Measurements from ENCODE around the gene OLFM1. TPM values are rescaled to one million over a fixed set of nuclear protein-coding genes. Genes with fewer than 3 reads are reported as not detected.

Gene OLFM1
- polyA plus RNA-seq, 1 donor (not counting 4 experiments of a cell fraction or from before 2014, with no cell fraction given): 0.25 TPM

GRCh38 chr9:135131488-135131887 is 44.0 kb downstream of the OLFM1 start:
- Histone ChIP-seq H3K36me3 (ENCODE audit: control insufficient read depth in 2 of 2, extremely low read depth in 1 of 2, insufficient read depth in 2 of 2, low read length in 2 of 2) (no peaks in the 10 kb centered on the region), H3K9ac (ENCODE audit: control insufficient read depth, extremely low read depth, insufficient read depth, low read length) (no peak overlapping the region), H3K4me2 (ENCODE audit: control insufficient read depth, extremely low read depth, insufficient read depth, low read depth, low read length) (no peak overlapping the region), H3K79me2 (ENCODE audit: control insufficient read depth, insufficient read depth, low read length) (no peaks in the 10 kb centered on the region), H3K4me1 (ENCODE audit: control insufficient read depth, extremely low read depth, insufficient read depth, low read length) (peaks cover 7% of the 10 kb centered on the region), H3K4me3 (ENCODE audit: control insufficient read depth in 2 of 3, extremely low read depth in 1 of 3, insufficient read depth in 2 of 3, low read depth in 1 of 3, low read length in 3 of 3) (no peak overlapping the region), H2AFZ (ENCODE audit: control insufficient read depth, low read length) (no peak overlapping the region), H3K27me3 (ENCODE audit: control insufficient read depth, extremely low read depth, insufficient read depth, low read length) (no peaks in the 10 kb centered on the region), H4K20me1 (ENCODE audit: control insufficient read depth, extremely low read depth, insufficient read depth, low read length) (no peaks in the 10 kb centered on the region), H3K9me1 (ENCODE audit: control insufficient read depth, extremely low read depth, insufficient read depth, low read length) (no peaks in the 10 kb centered on the region), H3K27ac (ENCODE audit: control insufficient read depth, insufficient read depth, low read length) (no peak overlapping the region), H3K9me3 (ENCODE audit: control insufficient read depth, low read depth, low read length) (peaks cover 2% of the 10 kb centered on the region)
- dilution Hi-C loops (cut with MboI; ENCODE audit: extremely low pct_ligation_motif_present, low sequenced_read_pairs): no loop called here
- FAIRE-seq (no peak), DNase-seq (ENCODE audit: low read depth, low spot score) (no peak)
- TF ChIP-seq CTCF (optimal IDR thresholded peaks at IDR 0.05 in 1 of 3, IDR thresholded peaks at IDR 0.05 in 1 of 3, conservative IDR thresholded peaks at IDR 0.05 in 1 of 3; ENCODE audit: extremely low read depth in 1 of 3, insufficient read depth in 2 of 3, low read length in 3 of 3) (no peak), EZH2 (IDR thresholded peaks at IDR 0.05; ENCODE audit: low read length) (no peak)

GRCh38 chr9:135132008-135132407 is 44.5 kb downstream of the OLFM1 start:
- FAIRE-seq: no peak
- H3K9ac ChIP-seq (ENCODE audit: control insufficient read depth, extremely low read depth, insufficient read depth, low read length): no peak overlapping the region
- H3K4me2 ChIP-seq (ENCODE audit: control insufficient read depth, extremely low read depth, insufficient read depth, low read depth, low read length): no peak overlapping the region
- H3K4me1 ChIP-seq (ENCODE audit: control insufficient read depth, extremely low read depth, insufficient read depth, low read length): peaks cover 4% of the 10 kb centered on the region
- no peak overlapping the region for H3K4me3 ChIP-seq (ENCODE audit: control insufficient read depth in 2 of 3, extremely low read depth in 1 of 3, insufficient read depth in 2 of 3, low read depth in 1 of 3, low read length in 3 of 3)
- no peak overlapping the region for H3K27ac ChIP-seq (ENCODE audit: control insufficient read depth, insufficient read depth, low read length)
- H4K20me1 ChIP-seq (ENCODE audit: control insufficient read depth, extremely low read depth, insufficient read depth, low read length): no peaks in the 10 kb centered on the region
- no peaks in the 10 kb centered on the region for H3K9me1 ChIP-seq (ENCODE audit: control insufficient read depth, extremely low read depth, insufficient read depth, low read length)
- no peak for TF ChIP-seq CTCF (optimal IDR thresholded peaks at IDR 0.05 in 1 of 3, IDR thresholded peaks at IDR 0.05 in 1 of 3, conservative IDR thresholded peaks at IDR 0.05 in 1 of 3; ENCODE audit: extremely low read depth in 1 of 3, insufficient read depth in 2 of 3, low read length in 3 of 3)
- TF ChIP-seq EZH2 (IDR thresholded peaks at IDR 0.05; ENCODE audit: low read length): no peak
- H3K79me2 ChIP-seq (ENCODE audit: control insufficient read depth, insufficient read depth, low read length): no peaks in the 10 kb centered on the region
- DNase-seq (ENCODE audit: low read depth, low spot score): no peak
- dilution Hi-C loops (cut with MboI; ENCODE audit: extremely low pct_ligation_motif_present, low sequenced_read_pairs): no loop called here
- H3K27me3 ChIP-seq (ENCODE audit: control insufficient read depth, extremely low read depth, insufficient read depth, low read length): no peaks in the 10 kb centered on the region
- H2AFZ ChIP-seq (ENCODE audit: control insufficient read depth, low read length): no peak overlapping the region
- no peaks in the 10 kb centered on the region for H3K9me3 ChIP-seq (ENCODE audit: control insufficient read depth, low read depth, low read length)
- H3K36me3 ChIP-seq (ENCODE audit: control insufficient read depth in 2 of 2, extremely low read depth in 1 of 2, insufficient read depth in 2 of 2, low read length in 2 of 2): no peaks in the 10 kb centered on the region

Data from keratinocyte (primary cell).